Dendritic cell treated with granulocyte-macrophage colony-stimulating factor and Interleukin-4, amounts not matched to agents 40 ng/mL and 50 ng/mL, for 4 days (primary cell): ENCODE data around the gene P2RY14.

Source experiments
- H3K27ac Mint-ChIP-seq: one replicate; pipeline ENCODE4 v1.8.0; 2022; ENCODE audit warnings: mild to moderate bottlenecking, mixed read lengths
- H3K27me3 Mint-ChIP-seq: one replicate; pipeline ENCODE4 v1.8.0; 2022; ENCODE audit warnings: mild to moderate bottlenecking, mixed read lengths
- H3K36me3 Mint-ChIP-seq: one replicate; pipeline ENCODE4 v1.8.0; 2022; ENCODE audit warnings: low read depth, mixed read lengths
- H3K4me1 Mint-ChIP-seq: one replicate; pipeline ENCODE4 v1.8.0; 2022; ENCODE audit warnings: low read depth, mixed read lengths
- H3K4me3 Mint-ChIP-seq: one replicate; pipeline ENCODE4 v1.8.0; 2022; ENCODE audit warnings: mild to moderate bottlenecking, moderate library complexity, mixed read lengths
- H3K9me3 Mint-ChIP-seq: one replicate; pipeline ENCODE4 v1.8.0; 2022; ENCODE audit warnings: mixed read lengths
- intact Hi-C: fragments of 100-400 bp; cut with micrococcal nuclease; formaldehyde crosslinking; loops from one replicate; pipeline ENCODE4 v1.15.0; 2022

The P2RY14 gene

GRCh38 chr3:151278230-151278629, at the start of gene P2RY14:
P2RY14 (minus strand) TSS chr3:151278542; CDS start chr3:151214316, 64,226 bp downstream.
- peaks cover 6% of the 10 kb centered on the region for H3K36me3 Mint-ChIP-seq
- peaks cover 56% of the 10 kb centered on the region for H3K4me1 Mint-ChIP-seq
- H3K27ac Mint-ChIP-seq = peak within 1 kb of the TSS; percentile 73
- intact Hi-C loops = no loop called here
- H3K27me3 Mint-ChIP-seq = no peaks in the 10 kb centered on the region
- H3K9me3 Mint-ChIP-seq = no peaks in the 10 kb centered on the region
- H3K4me3 Mint-ChIP-seq = peak within 1 kb of the TSS; percentile 60

- Mint-ChIP-seq H3K4me3 (peak overlapping the region; percentile 80), H3K27me3 (peaks cover 7% of the 10 kb centered on the region)
Measured at GRCh38 chr3:151327571-151328198, 49.3 kb upstream of the P2RY14 start.

GRCh38 chr3:151322511-151322910, 44.2 kb upstream of the P2RY14 start:
- intact Hi-C loops = no loop called here
- Mint-ChIP-seq H3K4me3 (no peak overlapping the region), H3K4me1 (peaks cover 70% of the 10 kb centered on the region)

More at GRCh38 chr3:151327571-151328198, 49.3 kb upstream of the P2RY14 start:
- no peaks in the 10 kb centered on the region for H3K9me3 Mint-ChIP-seq
- peak overlapping the region; percentile 80 for H3K27ac Mint-ChIP-seq
- peaks cover 6% of the 10 kb centered on the region for H3K36me3 Mint-ChIP-seq
- peaks cover 78% of the 10 kb centered on the region for H3K4me1 Mint-ChIP-seq
- intact Hi-C loops = loop anchor here (2.0 to 5.0 kb wide), 3 partner anchors 23 to 37 kb away; no protein-coding TSS in a partner anchor

GRCh38 chr3:151321526-151321925, 43.2 kb upstream of the P2RY14 start:
- H3K27me3 Mint-ChIP-seq = peaks cover 7% of the 10 kb centered on the region
- no peak overlapping the region for H3K4me3 Mint-ChIP-seq
- no peaks in the 10 kb centered on the region for H3K9me3 Mint-ChIP-seq
- H3K36me3 Mint-ChIP-seq = no peaks in the 10 kb centered on the region
- peaks cover 61% of the 10 kb centered on the region for H3K4me1 Mint-ChIP-seq
- no peak overlapping the region for H3K27ac Mint-ChIP-seq
- intact Hi-C loops = loop anchor here (2.0 kb wide), 1 partner anchor 15 kb away; no protein-coding TSS in a partner anchor

More at GRCh38 chr3:151322511-151322910, 44.2 kb upstream of the P2RY14 start:
- no peaks in the 10 kb centered on the region for H3K9me3 Mint-ChIP-seq
- peak overlapping the region; percentile 72 for H3K27ac Mint-ChIP-seq
- H3K27me3 Mint-ChIP-seq = peaks cover 7% of the 10 kb centered on the region
- no peaks in the 10 kb centered on the region for H3K36me3 Mint-ChIP-seq

- Mint-ChIP-seq H3K27ac (no peak overlapping the region), H3K9me3 (no peaks in the 10 kb centered on the region), H3K27me3 (peaks cover 7% of the 10 kb centered on the region), H3K36me3 (no peaks in the 10 kb centered on the region), H3K4me1 (peaks cover 50% of the 10 kb centered on the region), H3K4me3 (no peak overlapping the region)
- intact Hi-C loops = loop anchor here (2.0 kb wide), 1 partner anchor 13 kb away; no protein-coding TSS in a partner anchor
Measured at GRCh38 chr3:151320131-151320530, 41.8 kb upstream of the P2RY14 start.

GRCh38 chr3:151319628-151320027, 41.3 kb upstream of the P2RY14 start:
- intact Hi-C loops = loop anchor here (2.0 to 10.0 kb wide), 2 partner anchors 13 to 235 kb away; no protein-coding TSS in a partner anchor
- H3K4me3 Mint-ChIP-seq = no peak overlapping the region

GRCh38 chr3:151318991-151319390, 40.6 kb upstream of the P2RY14 start:
- Mint-ChIP-seq H3K27me3 (peaks cover 5% of the 10 kb centered on the region), H3K36me3 (no peaks in the 10 kb centered on the region), H3K4me1 (peaks cover 40% of the 10 kb centered on the region), H3K4me3 (no peak overlapping the region), H3K9me3 (no peaks in the 10 kb centered on the region), H3K27ac (no peak overlapping the region)
- intact Hi-C loops = loop anchor here (10.0 kb wide), 1 partner anchor 236 kb away; no protein-coding TSS in a partner anchor

More at GRCh38 chr3:151319628-151320027, 41.3 kb upstream of the P2RY14 start:
- H3K27ac Mint-ChIP-seq = no peak overlapping the region
- no peaks in the 10 kb centered on the region for H3K36me3 Mint-ChIP-seq
- H3K9me3 Mint-ChIP-seq = no peaks in the 10 kb centered on the region
- peaks cover 7% of the 10 kb centered on the region for H3K27me3 Mint-ChIP-seq
- peaks cover 45% of the 10 kb centered on the region for H3K4me1 Mint-ChIP-seq

- H3K4me1 Mint-ChIP-seq = peaks cover 34% of the 10 kb centered on the region
- no peaks in the 10 kb centered on the region for H3K36me3 Mint-ChIP-seq
- H3K27me3 Mint-ChIP-seq = peaks cover under 1% of the 10 kb centered on the region
- intact Hi-C loops = loop anchor here (10.0 kb wide), 1 partner anchor 236 kb away; no protein-coding TSS in a partner anchor
- no peak overlapping the region for H3K27ac Mint-ChIP-seq
- no peak overlapping the region for H3K4me3 Mint-ChIP-seq
- H3K9me3 Mint-ChIP-seq = no peaks in the 10 kb centered on the region
Measured at GRCh38 chr3:151318313-151318712, 40.0 kb upstream of the P2RY14 start.

- intact Hi-C loops = loop anchor here (10.0 kb wide), 1 partner anchor 238 kb away; no protein-coding TSS in a partner anchor
- no peaks in the 10 kb centered on the region for H3K36me3 Mint-ChIP-seq
- H3K27me3 Mint-ChIP-seq = no peaks in the 10 kb centered on the region
- peaks cover 16% of the 10 kb centered on the region for H3K4me1 Mint-ChIP-seq
- H3K4me3 Mint-ChIP-seq = no peak within 1 kb of the TSS
- no peaks in the 10 kb centered on the region for H3K9me3 Mint-ChIP-seq
- no peak within 1 kb of the TSS for H3K27ac Mint-ChIP-seq
Measured at GRCh38 chr3:151316267-151316991, 38.1 kb upstream of the P2RY14 start, which contains the start of gene GPR87. GPR87 (minus strand) TSS chr3:151316820; CDS start chr3:151300100, 16,720 bp downstream.

GRCh38 chr3:151315846-151316245, 37.5 kb upstream of the P2RY14 start:
- Mint-ChIP-seq H3K4me3 (no peak overlapping the region), H3K4me1 (peaks cover 10% of the 10 kb centered on the region), H3K27ac (no peak overlapping the region), H3K9me3 (no peaks in the 10 kb centered on the region), H3K27me3 (no peaks in the 10 kb centered on the region), H3K36me3 (no peaks in the 10 kb centered on the region)
- intact Hi-C loops = loop anchor here (10.0 kb wide), 1 partner anchor 239 kb away; no protein-coding TSS in a partner anchor

GRCh38 chr3:151315136-151315535, 36.8 kb upstream of the P2RY14 start:
- intact Hi-C loops = loop anchor here (10.0 kb wide), 1 partner anchor 240 kb away; no protein-coding TSS in a partner anchor
- H3K27me3 Mint-ChIP-seq = no peaks in the 10 kb centered on the region
- no peaks in the 10 kb centered on the region for H3K36me3 Mint-ChIP-seq
- peaks cover 5% of the 10 kb centered on the region for H3K4me1 Mint-ChIP-seq
- H3K27ac Mint-ChIP-seq = no peak overlapping the region
- no peaks in the 10 kb centered on the region for H3K9me3 Mint-ChIP-seq
- H3K4me3 Mint-ChIP-seq = no peak overlapping the region

GRCh38 chr3:151314593-151314992, 36.3 kb upstream of the P2RY14 start:
- Mint-ChIP-seq H3K4me1 (peaks cover 5% of the 10 kb centered on the region), H3K4me3 (no peak overlapping the region), H3K27me3 (no peaks in the 10 kb centered on the region), H3K9me3 (no peaks in the 10 kb centered on the region), H3K36me3 (no peaks in the 10 kb centered on the region), H3K27ac (no peak overlapping the region)
- intact Hi-C loops = loop anchor here (10.0 kb wide), 1 partner anchor 240 kb away; no protein-coding TSS in a partner anchor

GRCh38 chr3:151314137-151314536, 35.8 kb upstream of the P2RY14 start:
- Mint-ChIP-seq H3K9me3 (no peaks in the 10 kb centered on the region), H3K27me3 (no peaks in the 10 kb centered on the region), H3K4me1 (peaks cover 5% of the 10 kb centered on the region), H3K27ac (no peak overlapping the region), H3K4me3 (no peak overlapping the region), H3K36me3 (no peaks in the 10 kb centered on the region)
- intact Hi-C loops = loop anchor here (10.0 kb wide), 1 partner anchor 241 kb away; no protein-coding TSS in a partner anchor

- no peaks in the 10 kb centered on the region for H3K36me3 Mint-ChIP-seq
Measured at GRCh38 chr3:151312972-151313371, 34.6 kb upstream of the P2RY14 start.

More at GRCh38 chr3:151312972-151313371, 34.6 kb upstream of the P2RY14 start:
- Mint-ChIP-seq H3K4me3 (no peak overlapping the region), H3K9me3 (no peaks in the 10 kb centered on the region), H3K4me1 (peaks cover under 1% of the 10 kb centered on the region), H3K27me3 (no peaks in the 10 kb centered on the region), H3K27ac (no peak overlapping the region)
- intact Hi-C loops = loop anchor here (10.0 kb wide), 1 partner anchor 242 kb away; no protein-coding TSS in a partner anchor
